ENCODE data around the gene RNU5D-1. TPM values are rescaled to one million over a fixed set of nuclear protein-coding genes. Genes with fewer than 3 reads are reported as not detected.

The RNU5D-1 gene
- total and polyA plus RNA-seq, 10 of the 15 experiments (the other 5 are each of a cell fraction or from before 2014, with no cell fraction given) = not detected

DNA sequence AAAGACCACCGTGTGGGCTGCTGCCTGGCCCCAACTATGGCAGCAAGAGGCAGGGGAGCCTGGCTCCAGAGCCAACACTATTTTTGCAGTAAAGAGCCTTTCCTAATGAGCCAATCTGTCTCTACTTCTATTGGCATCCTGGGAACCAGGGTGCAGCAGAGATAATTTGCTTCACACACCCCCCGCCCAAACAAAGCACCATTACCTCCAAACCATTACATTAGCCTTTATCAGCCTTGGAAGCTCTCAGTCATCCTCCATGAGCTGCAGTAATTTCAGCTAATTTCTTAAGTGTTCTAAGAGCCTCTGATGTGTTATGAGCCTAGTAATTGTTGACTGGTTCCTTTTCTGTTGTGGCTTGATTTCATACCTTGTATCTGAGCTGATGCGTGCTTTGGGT is 34.9 kb downstream of the RNU5D-1 start (continued):
- TF ChIP-seq POLR2A (IDR thresholded peaks at IDR 0.05; ENCODE audit: low read depth, low read length) (no peak), ESRRA (IDR thresholded peaks at IDR 0.05; ENCODE audit: low read length) (no peak), IRF4 (IDR thresholded peaks at IDR 0.05; ENCODE audit: low read depth, low read length) (no peak)
- TF ChIP-seq, protein P1, sequence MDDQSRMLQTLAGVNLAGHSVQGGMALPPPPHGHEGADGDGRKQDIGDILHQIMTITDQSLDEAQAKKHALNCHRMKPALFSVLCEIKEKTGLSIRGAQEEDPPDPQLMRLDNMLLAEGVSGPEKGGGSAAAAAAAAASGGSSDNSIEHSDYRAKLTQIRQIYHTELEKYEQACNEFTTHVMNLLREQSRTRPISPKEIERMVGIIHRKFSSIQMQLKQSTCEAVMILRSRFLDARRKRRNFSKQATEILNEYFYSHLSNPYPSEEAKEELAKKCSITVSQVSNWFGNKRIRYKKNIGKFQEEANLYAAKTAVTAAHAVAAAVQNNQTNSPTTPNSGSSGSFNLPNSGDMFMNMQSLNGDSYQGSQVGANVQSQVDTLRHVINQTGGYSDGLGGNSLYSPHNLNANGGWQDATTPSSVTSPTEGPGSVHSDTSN (IDR thresholded peaks at IDR 0.05; ENCODE audit: insufficient replicate concordance, low read depth, low read length) = no peak
- TF ChIP-seq, protein P2, sequence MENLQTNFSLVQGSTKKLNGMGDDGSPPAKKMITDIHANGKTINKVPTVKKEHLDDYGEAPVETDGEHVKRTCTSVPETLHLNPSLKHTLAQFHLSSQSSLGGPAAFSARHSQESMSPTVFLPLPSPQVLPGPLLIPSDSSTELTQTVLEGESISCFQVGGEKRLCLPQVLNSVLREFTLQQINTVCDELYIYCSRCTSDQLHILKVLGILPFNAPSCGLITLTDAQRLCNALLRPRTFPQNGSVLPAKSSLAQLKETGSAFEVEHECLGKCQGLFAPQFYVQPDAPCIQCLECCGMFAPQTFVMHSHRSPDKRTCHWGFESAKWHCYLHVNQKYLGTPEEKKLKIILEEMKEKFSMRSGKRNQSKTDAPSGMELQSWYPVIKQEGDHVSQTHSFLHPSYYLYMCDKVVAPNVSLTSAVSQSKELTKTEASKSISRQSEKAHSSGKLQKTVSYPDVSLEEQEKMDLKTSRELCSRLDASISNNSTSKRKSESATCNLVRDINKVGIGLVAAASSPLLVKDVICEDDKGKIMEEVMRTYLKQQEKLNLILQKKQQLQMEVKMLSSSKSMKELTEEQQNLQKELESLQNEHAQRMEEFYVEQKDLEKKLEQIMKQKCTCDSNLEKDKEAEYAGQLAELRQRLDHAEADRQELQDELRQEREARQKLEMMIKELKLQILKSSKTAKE (IDR thresholded peaks at IDR 0.05; ENCODE audit: low read depth, poor library complexity, severe bottlenecking) = no peak

DNA sequence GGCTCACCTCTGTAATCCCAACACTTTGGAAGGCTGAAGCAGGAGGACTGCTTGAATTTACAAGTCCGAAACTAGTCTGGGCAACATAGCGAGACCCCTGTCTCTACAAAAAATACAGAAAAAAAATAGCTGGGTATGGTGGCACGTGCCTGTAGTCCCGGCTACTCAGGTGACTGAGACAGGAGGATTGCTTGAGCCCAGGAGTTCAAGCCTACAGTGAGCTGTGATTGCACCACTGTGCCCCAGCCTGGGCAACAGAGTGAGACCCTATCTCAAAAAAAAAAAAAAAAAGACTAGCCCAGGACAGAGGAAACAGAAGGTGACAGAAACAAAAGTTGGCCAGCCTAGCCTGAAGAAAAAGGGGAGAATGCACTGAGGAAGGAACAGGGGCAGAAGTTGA is 35.3 kb downstream of the RNU5D-1 start:
- CTCF ChIA-PET = interaction anchor here (1.0 to 5.3 kb wide), 11 partner anchors 11 to 101 kb away, joined by 3 to 30 read pairs (median 11); partner anchors contain the start of genes RNU5D-1 and TMEM53
- SMC1A ChIA-PET (ENCODE audit: uncharacterized antibody, unreplicated experiment) = interaction anchor here (0.8 to 8.8 kb wide), 7 partner anchors 9 to 22 kb away, joined by 3 to 76 read pairs (median 8); partner anchors contain the start of genes ARMH1 and TMEM53
- Histone ChIP-seq H3K4me3 (no peak overlapping the region), H3K9ac (ENCODE audit: control insufficient read depth, insufficient read depth, low read length) (no peak overlapping the region), H3K4me1 (ENCODE audit: control insufficient read depth, insufficient read depth, low read length) (peaks cover 51% of the 10 kb centered on the region), H3K4me2 (ENCODE audit: control insufficient read depth, insufficient read depth) (no peak overlapping the region), H3K27ac (ENCODE audit: control insufficient read depth, insufficient read depth) (no peak overlapping the region; the same call in 1 of the 2 replicates), H3K9me3 (replicated peaks; ENCODE audit: control insufficient read depth, insufficient read depth, low read length) (no peaks in the 10 kb centered on the region), H2AFZ (ENCODE audit: control insufficient read depth, low read depth, low read length) (no peak overlapping the region), H4K20me1 (ENCODE audit: control insufficient read depth, insufficient read depth) (no peaks in the 10 kb centered on the region), H3K36me3 (ENCODE audit: control insufficient read depth in 2 of 2, insufficient read depth in 2 of 2, low read length in 1 of 2) (no peaks in the 10 kb centered on the region), H3K79me2 (ENCODE audit: control insufficient read depth, insufficient read depth, low read length) (no peaks in the 10 kb centered on the region), H3K27me3 (replicated peaks in 1 of 2; ENCODE audit: control insufficient read depth in 2 of 2, insufficient read depth in 2 of 2, low read length in 1 of 2) (no peaks in the 10 kb centered on the region)
- RAD21 ChIA-PET (ENCODE audit: unreplicated experiment) = interaction anchor here (0.7 to 2.1 kb wide), 4 partner anchors 12 to 26 kb away, joined by 3 to 9 read pairs (median 8); partner anchors contain the start of genes ARMH1 and TMEM53
- TF ChIP-seq SMAD1 (IDR thresholded peaks at IDR 0.05; ENCODE audit: low read depth, partially characterized antibody) = no peak
- TF ChIP-seq, protein P3, sequence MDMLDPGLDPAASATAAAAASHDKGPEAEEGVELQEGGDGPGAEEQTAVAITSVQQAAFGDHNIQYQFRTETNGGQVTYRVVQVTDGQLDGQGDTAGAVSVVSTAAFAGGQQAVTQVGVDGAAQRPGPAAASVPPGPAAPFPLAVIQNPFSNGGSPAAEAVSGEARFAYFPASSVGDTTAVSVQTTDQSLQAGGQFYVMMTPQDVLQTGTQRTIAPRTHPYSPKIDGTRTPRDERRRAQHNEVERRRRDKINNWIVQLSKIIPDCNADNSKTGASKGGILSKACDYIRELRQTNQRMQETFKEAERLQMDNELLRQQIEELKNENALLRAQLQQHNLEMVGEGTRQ (IDR thresholded peaks at IDR 0.05; ENCODE audit: borderline replicate concordance, low read depth, low read length) = no peak
- no peak for TF ChIP-seq HDAC6 (IDR thresholded peaks at IDR 0.05; ENCODE audit: unreplicated experiment)
- no peak for TF ChIP-seq TBL1XR1 (IDR thresholded peaks at IDR 0.05; ENCODE audit: low read depth, low read length)
- no peak for DNase-seq (ENCODE audit: low read depth, low spot score)
- BruUV-seq (replicated peaks) = no TSS peak
- intact Hi-C loops (cut with micrococcal nuclease; ENCODE audit: unreplicated experiment) = no loop called here
- no peak for ATAC-seq
- 95% methylated on average over 4 of the region's 4 CpGs for WGBS (ENCODE audit: insufficient coverage, insufficient replicate concordance, low lambda C conversion rate, missing lambda C conversion rate)
- POLR2A ChIA-PET = interaction anchor here (0.7 to 3.5 kb wide), 4 partner anchors 21 to 88 kb away, joined by 3 to 12 read pairs (median 3); partner anchors contain the start of genes ARMH1 and TMEM53
- in situ Hi-C loops (cut with MboI) = no loop called here
- FAIRE-seq = no peak
